Measurements from ENCODE around the gene CD1C.
"Not testable (repeated sequence)": the region's sequence is repeated elsewhere in the genome, so short reads cannot be mapped to it uniquely, and the experiment has no call there.

The CD1C gene

DNA sequence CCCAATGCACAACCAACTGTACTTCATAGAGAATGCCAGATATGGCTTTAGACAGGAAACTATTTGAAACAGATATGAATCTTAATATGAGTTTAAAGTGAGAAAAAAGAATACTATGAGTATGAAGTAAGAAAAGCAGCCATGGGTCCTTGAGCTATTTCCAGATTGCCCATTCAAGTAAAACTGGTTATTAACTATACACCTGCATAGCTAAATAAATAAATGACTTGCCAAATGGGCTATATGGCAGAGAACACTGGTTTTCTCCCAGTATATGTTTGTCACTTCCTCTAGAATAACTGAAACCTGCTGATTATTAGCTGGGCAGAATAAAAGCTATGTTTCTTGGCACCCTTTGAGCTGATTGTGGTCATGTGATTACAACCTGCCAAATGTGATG is 17.0 kb upstream of the CD1C start:
- no peak overlapping the region for H2AFZ ChIP-seq (ENCODE audit: low read length)
- H3K9me2 ChIP-seq (ENCODE audit: low read depth, low read length): no peaks in the 10 kb centered on the region
- H3K9ac ChIP-seq (ENCODE audit: low read length): no peak overlapping the region
- H3K27me3 ChIP-seq (ENCODE audit: insufficient read depth, low read length): no peaks in the 10 kb centered on the region
- H3K4me2 ChIP-seq (ENCODE audit: low read length): no peak overlapping the region
- H3K27ac ChIP-seq (ENCODE audit: low read depth, low read length, poor library complexity, severe bottlenecking): no peak overlapping the region
- no peak overlapping the region for H3K4me3 ChIP-seq (ENCODE audit: low read depth, low read length, poor library complexity, severe bottlenecking)
- H3K79me2 ChIP-seq (ENCODE audit: insufficient read depth, low read length): no peaks in the 10 kb centered on the region
- H3K36me3 ChIP-seq (ENCODE audit: insufficient read depth, low read length): no peaks in the 10 kb centered on the region
- no peaks in the 10 kb centered on the region for H3K9me3 ChIP-seq (ENCODE audit: low read length)
- TF ChIP-seq CTCF (IDR thresholded peaks at IDR 0.05; ENCODE audit: low read length): no peak
- no peak for TF ChIP-seq EZH2 (IDR thresholded peaks at IDR 0.05; ENCODE audit: borderline replicate concordance, low read length)
- no peaks in the 10 kb centered on the region for H3K4me1 ChIP-seq (ENCODE audit: insufficient read depth, low read length, severe bottlenecking)
- H4K20me1 ChIP-seq (ENCODE audit: insufficient read depth, low read length): no peaks in the 10 kb centered on the region
- no peaks in the 10 kb centered on the region for H3F3A ChIP-seq (ENCODE audit: insufficient read depth, low read length)

DNA sequence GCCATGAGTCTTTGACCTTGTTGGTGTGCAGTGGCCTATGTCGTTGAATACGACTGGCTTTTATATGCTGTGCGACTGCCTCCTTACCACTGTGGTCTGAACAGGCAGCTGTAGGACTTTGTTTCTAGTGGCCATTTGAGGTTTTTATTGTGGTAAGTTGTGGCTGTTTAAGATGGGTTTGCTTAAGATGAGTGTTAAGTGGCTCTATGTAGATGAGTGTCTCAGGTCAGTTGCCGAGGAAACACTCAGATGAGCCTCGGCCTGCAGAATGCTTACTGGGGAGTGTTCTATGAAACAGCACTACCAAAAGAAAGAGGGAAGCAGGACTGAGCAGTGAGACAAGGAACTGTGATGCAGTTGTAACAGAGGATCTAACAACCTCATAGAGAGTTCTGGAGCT is 14.9 kb upstream of the CD1C start:
- Histone ChIP-seq H3K4me1 (ENCODE audit: insufficient read depth, low read length, severe bottlenecking) (no peaks in the 10 kb centered on the region), H4K20me1 (ENCODE audit: insufficient read depth, low read length) (no peaks in the 10 kb centered on the region), H3K4me3 (ENCODE audit: low read depth, low read length, poor library complexity, severe bottlenecking) (no peak overlapping the region), H3K9ac (ENCODE audit: low read length) (no peak overlapping the region), H3K27ac (ENCODE audit: low read depth, low read length, poor library complexity, severe bottlenecking) (no peak overlapping the region), H3K36me3 (ENCODE audit: insufficient read depth, low read length) (no peaks in the 10 kb centered on the region), H3K9me2 (ENCODE audit: low read depth, low read length) (no peaks in the 10 kb centered on the region), H3K4me2 (ENCODE audit: low read length) (no peak overlapping the region), H3F3A (ENCODE audit: insufficient read depth, low read length) (no peaks in the 10 kb centered on the region), H3K9me3 (ENCODE audit: low read length) (no peaks in the 10 kb centered on the region), H3K79me2 (ENCODE audit: insufficient read depth, low read length) (no peaks in the 10 kb centered on the region), H2AFZ (ENCODE audit: low read length) (no peak overlapping the region), H3K27me3 (ENCODE audit: insufficient read depth, low read length) (no peaks in the 10 kb centered on the region)
- TF ChIP-seq CTCF (IDR thresholded peaks at IDR 0.05; ENCODE audit: low read length) (no peak), EZH2 (IDR thresholded peaks at IDR 0.05; ENCODE audit: borderline replicate concordance, low read length) (no peak)

DNA sequence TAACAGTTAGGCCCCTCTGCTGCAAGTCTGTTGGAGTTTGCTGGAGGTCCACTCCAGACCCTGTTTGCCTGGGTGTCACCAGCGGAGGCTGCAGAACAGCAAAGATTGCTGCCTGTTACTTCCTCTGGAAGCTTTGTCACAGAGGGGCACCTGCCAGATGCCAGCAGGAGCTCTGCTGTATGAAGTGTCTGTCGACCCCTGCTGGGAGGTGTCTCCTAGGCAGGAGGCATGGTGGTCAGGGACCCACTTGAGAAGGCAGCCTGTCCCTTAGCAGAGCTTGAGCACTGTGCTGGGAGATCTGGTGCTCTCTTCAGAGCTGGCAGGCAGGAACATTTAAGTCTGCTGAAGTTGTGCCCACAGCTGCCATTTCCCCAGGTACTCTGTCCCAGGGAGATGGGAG is 7.3 kb upstream of the CD1C start:
- H3K4me3 ChIP-seq (ENCODE audit: low read depth, low read length, poor library complexity, severe bottlenecking); H3K4me2 ChIP-seq (ENCODE audit: low read length); H3K27me3 ChIP-seq (ENCODE audit: insufficient read depth, low read length); H4K20me1 ChIP-seq (ENCODE audit: insufficient read depth, low read length); H3K36me3 ChIP-seq (ENCODE audit: insufficient read depth, low read length); H2AFZ ChIP-seq (ENCODE audit: low read length); H3K27ac ChIP-seq (ENCODE audit: low read depth, low read length, poor library complexity, severe bottlenecking); H3F3A ChIP-seq (ENCODE audit: insufficient read depth, low read length); H3K9me3 ChIP-seq (ENCODE audit: low read length); H3K79me2 ChIP-seq (ENCODE audit: insufficient read depth, low read length); H3K9ac ChIP-seq (ENCODE audit: low read length); H3K9me2 ChIP-seq (ENCODE audit: low read depth, low read length): not testable (repeated sequence)
- TF ChIP-seq CTCF (IDR thresholded peaks at IDR 0.05; ENCODE audit: low read length): 0 out of 2 replicates have a peak, but pooled peaks have one; percentile 10
- peaks cover 40% of the 10 kb centered on the region for H3K4me1 ChIP-seq (ENCODE audit: insufficient read depth, low read length, severe bottlenecking)
